Lower leg skin (tissue), 3 donors: ENCODE measurements around the gene ASCL1.

ENCODE experiments used
- POLR2A ChIP-seq, 2 donors: fragments of 450-650 bp; IDR thresholded peaks; one replicate each; pipeline ENCODE4 v1.6.1; 2016 to 2017; ENCODE audit warnings: antibody characterized with exemption in 2 of 2, mild to moderate bottlenecking in 1 of 2, moderate library complexity in 1 of 2
- TF ChIP-seq, protein P1 (sequence below), 3 donors: fragments of 450-650 bp; IDR thresholded peaks; one replicate each; pipeline ENCODE4 v1.5.1; 2016; ENCODE audit warnings: antibody characterized with exemption in 3 of 3, mild to moderate bottlenecking in 3 of 3, moderate library complexity in 2 of 3

DNA sequence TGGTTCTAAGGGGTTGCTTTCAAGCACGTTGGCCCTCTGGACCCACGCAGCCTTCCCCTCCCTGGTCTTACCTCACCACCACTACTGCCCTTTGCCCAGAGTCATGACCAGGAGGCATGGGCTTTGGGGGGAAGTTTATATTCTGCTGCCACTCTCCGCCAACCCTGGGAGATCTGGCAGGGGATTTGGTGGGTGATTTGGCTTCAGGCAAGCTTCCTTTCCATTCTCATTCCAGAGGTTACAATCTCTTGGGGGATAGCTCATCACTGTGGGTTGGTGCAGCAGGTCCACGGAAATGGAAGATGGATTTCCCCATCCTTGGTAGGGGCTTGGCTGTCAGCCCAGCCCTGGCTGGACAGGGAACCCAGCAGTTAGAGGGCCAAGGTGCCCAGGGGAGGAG is 46.7 kb upstream of the ASCL1 start:
- TF ChIP-seq, protein P1, sequence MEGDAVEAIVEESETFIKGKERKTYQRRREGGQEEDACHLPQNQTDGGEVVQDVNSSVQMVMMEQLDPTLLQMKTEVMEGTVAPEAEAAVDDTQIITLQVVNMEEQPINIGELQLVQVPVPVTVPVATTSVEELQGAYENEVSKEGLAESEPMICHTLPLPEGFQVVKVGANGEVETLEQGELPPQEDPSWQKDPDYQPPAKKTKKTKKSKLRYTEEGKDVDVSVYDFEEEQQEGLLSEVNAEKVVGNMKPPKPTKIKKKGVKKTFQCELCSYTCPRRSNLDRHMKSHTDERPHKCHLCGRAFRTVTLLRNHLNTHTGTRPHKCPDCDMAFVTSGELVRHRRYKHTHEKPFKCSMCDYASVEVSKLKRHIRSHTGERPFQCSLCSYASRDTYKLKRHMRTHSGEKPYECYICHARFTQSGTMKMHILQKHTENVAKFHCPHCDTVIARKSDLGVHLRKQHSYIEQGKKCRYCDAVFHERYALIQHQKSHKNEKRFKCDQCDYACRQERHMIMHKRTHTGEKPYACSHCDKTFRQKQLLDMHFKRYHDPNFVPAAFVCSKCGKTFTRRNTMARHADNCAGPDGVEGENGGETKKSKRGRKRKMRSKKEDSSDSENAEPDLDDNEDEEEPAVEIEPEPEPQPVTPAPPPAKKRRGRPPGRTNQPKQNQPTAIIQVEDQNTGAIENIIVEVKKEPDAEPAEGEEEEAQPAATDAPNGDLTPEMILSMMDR (IDR thresholded peaks at IDR 0.05), result no peak
- no peak for TF ChIP-seq POLR2A (IDR thresholded peaks at IDR 0.05)
